HCT116 (cell line): ENCODE measurements around the gene COA7. TPM values are rescaled to one million over a fixed set of nuclear protein-coding genes. Genes with fewer than 3 reads are reported as not detected.

ENCODE experiments used
- ATAC-seq: fragments of 200-7000 bp; cut with Tn5 transposase; 2 replicates; pipeline ENCODE4 v1.9.1; 2020; ENCODE audit warnings: mild to moderate bottlenecking, moderate library complexity
- BruUV-seq: library from RNA; stranded (reverse); fragments of 400-500 nt; replicated peaks from 2 replicates; lab custom pipeline; 2021; lab: Mats Ljungman, UMichigan
- CTCF ChIA-PET: fragments of 300-600 bp; sonication (Branson Sonifier 250); formaldehyde crosslinking; loops from one replicate; lab custom pipeline; 2021; ENCODE audit warnings: antibody characterized with exemption; lab: Charles Lee
- POLR2A ChIA-PET: fragments of 300-600, 350-600 bp; sonication (Branson Sonifier 250); formaldehyde crosslinking; loops from one replicate; lab custom pipeline; 2021; ENCODE audit warnings: antibody characterized with exemption; lab: Charles Lee
- RAD21 ChIA-PET, 2 experiments: fragments of 300-600 bp; sonication (Branson Sonifier 250); formaldehyde crosslinking; loops; one replicate each; lab custom pipeline; 2023; ENCODE audit warnings: low total read pairs in 2 of 2; ENCODE audit not compliant: uncharacterized antibody in 2 of 2, unreplicated experiment in 2 of 2, low non-redundant PET in 1 of 2; lab: Charles Lee
- DNase-seq: peaks from one replicate; pipeline ENCODE4 v3.0.0-alpha.2; 2010; ENCODE audit warnings: low read depth, low spot score
- H2AFZ ChIP-seq: fragments of 200-600 bp; shearing (Covaris generic), sonication (generic); 2 replicates; pipeline ENCODE4 v1.6.1; 2017; ENCODE audit warnings: low read depth, mixed run types, mixed read lengths, antibody characterized with exemption, low read length; ENCODE audit not compliant: poor library complexity, severe bottlenecking
- H3K27ac ChIP-seq: 2 replicates; pipeline ENCODE4 v1.5.1; 2012; ENCODE audit warnings: low read depth, low read length
- H3K27me3 ChIP-seq: fragments of 200-600 bp; sonication (generic); 2 replicates; pipeline ENCODE4 v1.6.1; 2016; ENCODE audit warnings: mixed run types, low read length, mixed read lengths; ENCODE audit not compliant: insufficient read depth
- H3K36me3 ChIP-seq, 2 experiments: fragments of 200-500 bp in 1 of 2; fragments of 200-600 bp in 1 of 2; sonication (Bioruptor generic) in 1 of 2; sonication (generic) in 1 of 2; 2 replicates each; pipeline versions ENCODE4 v1.5.1 to v1.6.1; 2014 to 2016; ENCODE audit warnings: low read length in 2 of 2, inconsistent platforms in 1 of 2, mixed read lengths in 1 of 2, mixed run types in 1 of 2; ENCODE audit not compliant: insufficient read depth in 2 of 2, control insufficient read depth in 1 of 2
- H3K4me1 ChIP-seq, 2 experiments: fragments of 200-600 bp in 1 of 2; sonication (generic) in 1 of 2; 2 replicates each; pipeline versions ENCODE4 v1.5.1 to v1.6.1; 2012 to 2017; ENCODE audit warnings: low read length in 2 of 2, inconsistent platforms in 1 of 2, mild to moderate bottlenecking in 1 of 2, mixed read lengths in 1 of 2, mixed run types in 1 of 2, moderate library complexity in 1 of 2; ENCODE audit not compliant: insufficient read depth in 2 of 2, control insufficient read depth in 1 of 2
- H3K4me2 ChIP-seq: fragments of 200-600 bp; sonication (generic); 2 replicates; pipeline ENCODE4 v1.6.1; 2017; ENCODE audit warnings: mixed run types, low read length, mixed read lengths
- H3K4me3 ChIP-seq, 2 experiments: fragments of 200-600 bp in 1 of 2; sonication (generic) in 1 of 2; replicated peaks in 1 of 2; 2 replicates each; pipeline ENCODE4 v1.5.1; 2011 to 2016; ENCODE audit warnings: low read length in 2 of 2, control low read depth in 1 of 2, low read depth in 1 of 2, mild to moderate bottlenecking in 1 of 2, mixed read lengths in 1 of 2, mixed run types in 1 of 2
- H3K79me2 ChIP-seq: fragments of 200-600 bp; sonication (generic); 2 replicates; pipeline ENCODE4 v1.6.1; 2017; ENCODE audit warnings: mild to moderate bottlenecking, mixed run types, low read length, moderate library complexity, mixed read lengths; ENCODE audit not compliant: insufficient read depth
- H3K9ac ChIP-seq: fragments of 200-600 bp; sonication (generic); 2 replicates; pipeline ENCODE4 v1.6.1; 2016; ENCODE audit warnings: low read length, mixed read lengths
- H3K9me2 ChIP-seq: fragments of 200-600 bp; sonication (generic), shearing (Covaris generic); 2 replicates; pipeline ENCODE4 v1.6.1; 2017; ENCODE audit warnings: mixed run types, mild to moderate bottlenecking, moderate library complexity; ENCODE audit not compliant: insufficient read depth
- H3K9me3 ChIP-seq, 2 experiments: fragments of 200-500 bp in 1 of 2; fragments of 200-600 bp in 1 of 2; sonication (Bioruptor generic) in 1 of 2; sonication (generic) in 1 of 2; 2 replicates each; pipeline ENCODE4 v1.6.1; 2014 to 2017; ENCODE audit warnings: low read length in 2 of 2, mixed read lengths in 2 of 2, inconsistent platforms in 1 of 2, low read depth in 1 of 2, mild to moderate bottlenecking in 1 of 2, mixed run types in 1 of 2, moderate library complexity in 1 of 2; ENCODE audit not compliant: control insufficient read depth in 1 of 2, insufficient read depth in 1 of 2
- H4K20me1 ChIP-seq: fragments of 200-600 bp; sonication (generic), shearing (Covaris generic); 2 replicates; pipeline ENCODE4 v1.6.1; 2017; ENCODE audit warnings: mixed run types, mild to moderate bottlenecking, moderate library complexity; ENCODE audit not compliant: insufficient read depth
- FOSL1 ChIP-seq: IDR thresholded peaks from 2 replicates; pipeline ENCODE4 v1.6.1; 2012; ENCODE audit warnings: low read depth
- POLR2A ChIP-seq: IDR thresholded peaks from 2 replicates; pipeline ENCODE4 v1.7.0; 2011; ENCODE audit warnings: borderline replicate concordance; ENCODE audit not compliant: insufficient read depth, insufficient read length; ENCODE audit errors: extremely low read depth
- RAD21 ChIP-seq: IDR thresholded peaks from 2 replicates; pipeline ENCODE4 v1.6.1; 2012; ENCODE audit warnings: low read depth, mild to moderate bottlenecking
- SIN3A ChIP-seq: IDR thresholded peaks from 2 replicates; pipeline ENCODE4 v1.6.1; 2012; ENCODE audit warnings: low read depth
- SRF ChIP-seq: IDR thresholded peaks from 2 replicates; pipeline ENCODE4 v1.6.1; 2012; ENCODE audit warnings: low read depth
- intact Hi-C: fragments of 100-400 bp; cut with micrococcal nuclease; formaldehyde crosslinking; loops from 2 replicates; pipeline ENCODE4 v1.10.0; 2022
- total RNA-seq: library from RNA; stranded (reverse); gene quantifications from one replicate; pipeline ENCODE4 v1.2.1, GENCODE V29; 2021; ENCODE audit not compliant: unreplicated experiment

COA7 gene
- total RNA-seq, 1 experiment from 2014 or later, result 43.6 TPM

GRCh38 chr1:52645261-52645660, 52.9 kb downstream of the COA7 start:
- ChIA-PET POLR2A (interaction anchor here (0.7 kb wide), 1 partner anchor 8 kb away, joined by 3 read pairs; no protein-coding TSS in a partner anchor), CTCF (no interaction called here), RAD21 (no interaction called here)
- Histone ChIP-seq H2AFZ (no peak overlapping the region), H3K4me2 (no peak overlapping the region), H3K27me3 (no peaks in the 10 kb centered on the region), H3K27ac (no peak overlapping the region), H3K79me2 (no peaks in the 10 kb centered on the region), H3K4me3 (no peak overlapping the region), H3K9me3 (no peaks in the 10 kb centered on the region), H3K4me1 (no peaks in the 10 kb centered on the region), H4K20me1 (no peaks in the 10 kb centered on the region), H3K36me3 (no peaks in the 10 kb centered on the region), H3K9me2 (no peaks in the 10 kb centered on the region), H3K9ac (no peak overlapping the region)
- no TSS peak for BruUV-seq
- intact Hi-C loops, result no loop called here
- no peak for ATAC-seq
- DNase-seq, result no peak
- TF ChIP-seq RAD21 (no peak), SIN3A (no peak), POLR2A (no peak), SRF (no peak)

- Histone ChIP-seq H3K4me3 (no peak overlapping the region), H4K20me1 (no peaks in the 10 kb centered on the region), H2AFZ (no peak overlapping the region), H3K79me2 (no peaks in the 10 kb centered on the region), H3K27me3 (no peaks in the 10 kb centered on the region), H3K9me3 (no peaks in the 10 kb centered on the region), H3K9me2 (no peaks in the 10 kb centered on the region), H3K9ac (no peak overlapping the region), H3K4me2 (no peak overlapping the region), H3K36me3 (no peaks in the 10 kb centered on the region), H3K27ac (no peak overlapping the region), H3K4me1 (no peaks in the 10 kb centered on the region)
- ChIA-PET RAD21 (no interaction called here), CTCF (no interaction called here), POLR2A (no interaction called here)
- no peak for TF ChIP-seq SRF
- no peak for TF ChIP-seq FOSL1
- no TSS peak for BruUV-seq
- DNase-seq, result no peak
- no peak for ATAC-seq
- intact Hi-C loops, result no loop called here
These were observed 56.8 kb downstream of the COA7 start for GRCh38 chr1:52641307-52641706.
